ENCODE results near the gene CLHC1. TPM values are rescaled to one million over a fixed set of nuclear protein-coding genes. Genes with fewer than 3 reads are reported as not detected.
"Not testable (repeated sequence)": the region's sequence is repeated elsewhere in the genome, so short reads cannot be mapped to it uniquely, and the experiment has no call there.

The CLHC1 gene
- 5.1 TPM for polyA plus RNA-seq (2012; ENCODE audit: insufficient read depth, insufficient read length)

DNA sequence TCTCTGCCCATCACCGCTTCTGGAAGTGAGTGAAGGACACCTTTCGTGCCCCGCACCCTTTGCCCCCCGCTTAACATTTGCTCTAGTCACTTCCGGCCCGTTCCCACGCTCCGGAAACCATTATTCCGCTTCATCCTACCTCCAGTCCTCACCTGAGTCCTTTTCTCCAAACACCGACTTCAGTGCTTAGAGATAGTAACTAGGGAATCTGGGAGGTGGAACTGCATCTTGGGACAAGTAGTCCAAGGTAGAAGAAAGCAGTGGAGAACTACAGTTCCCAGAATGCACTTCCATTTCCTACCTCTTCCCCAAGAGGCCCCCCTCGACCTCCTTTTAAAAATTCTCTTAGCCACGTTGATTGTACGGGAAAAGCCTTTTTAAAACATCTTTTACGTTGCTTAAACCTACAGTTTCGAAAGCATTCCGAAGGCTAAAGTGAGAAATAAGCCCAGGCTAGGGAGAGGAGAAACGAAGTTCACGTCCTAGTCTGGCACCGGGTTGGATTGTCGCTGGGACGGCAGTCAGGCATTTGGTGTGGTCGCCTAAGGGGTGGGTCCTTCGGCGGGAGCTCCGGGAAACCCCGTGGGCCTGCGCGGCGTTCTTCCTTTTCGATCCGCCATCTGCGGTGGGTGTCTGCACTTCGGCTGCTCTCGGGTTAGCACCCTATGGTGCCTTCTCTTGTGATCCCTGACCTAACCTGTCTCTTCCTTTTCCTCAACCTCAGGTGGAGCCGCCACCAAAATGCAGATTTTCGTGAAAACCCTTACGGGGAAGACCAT is at the start of gene CLHC1, which contains the start of gene RPS27A:
Gene CLHC1 (minus strand): TSS at position 210 of the 779 bp plus-strand sequence. CDS start 9,882 bp downstream, outside the sequence.
Gene RPS27A (plus strand): TSS at position 605 of the 779 bp plus-strand sequence. CDS start 137 bp downstream, at position 742.
- DNase-seq (ENCODE audit: low read depth, low spot score) = peak; percentile 93
- peak within 1 kb of the TSS; percentile 84 for H3K4me3 ChIP-seq (ENCODE audit: low read length)

DNA sequence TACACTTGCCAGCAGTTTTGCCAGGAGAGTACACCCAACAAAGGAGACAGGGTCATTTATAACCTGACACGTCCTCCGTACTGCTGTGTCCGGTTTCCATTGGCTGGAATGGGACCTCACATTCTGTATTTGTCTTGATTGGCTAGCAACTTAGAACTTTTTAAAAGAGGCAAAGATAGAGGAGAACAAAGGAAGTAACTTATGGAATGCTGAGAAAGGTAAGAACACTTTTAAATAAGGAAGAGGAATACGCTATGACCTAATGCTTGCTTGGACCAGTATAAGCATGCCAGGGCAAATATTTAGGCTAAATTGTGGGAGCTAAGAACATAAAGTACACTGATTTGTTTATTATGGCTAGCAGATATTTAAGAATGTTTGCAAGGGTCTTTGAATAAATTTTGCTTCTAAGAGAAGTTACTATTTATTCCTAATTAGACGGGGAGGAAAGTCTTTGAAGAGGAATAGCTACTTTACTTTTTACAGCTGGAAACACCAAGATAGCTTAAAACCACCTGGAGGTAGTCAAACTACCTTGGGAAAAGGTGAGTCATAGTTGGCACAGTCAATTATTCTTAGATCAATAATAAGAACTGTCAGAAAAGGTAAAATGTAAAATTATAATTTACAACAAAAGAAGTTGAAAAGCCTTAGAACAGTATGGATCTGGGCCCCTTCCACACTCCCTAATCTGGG is 48.9 kb upstream of the CLHC1 start:
- H3K4me3 ChIP-seq (ENCODE audit: low read length); DNase-seq (ENCODE audit: low read depth, low spot score): not testable (repeated sequence)

DNA sequence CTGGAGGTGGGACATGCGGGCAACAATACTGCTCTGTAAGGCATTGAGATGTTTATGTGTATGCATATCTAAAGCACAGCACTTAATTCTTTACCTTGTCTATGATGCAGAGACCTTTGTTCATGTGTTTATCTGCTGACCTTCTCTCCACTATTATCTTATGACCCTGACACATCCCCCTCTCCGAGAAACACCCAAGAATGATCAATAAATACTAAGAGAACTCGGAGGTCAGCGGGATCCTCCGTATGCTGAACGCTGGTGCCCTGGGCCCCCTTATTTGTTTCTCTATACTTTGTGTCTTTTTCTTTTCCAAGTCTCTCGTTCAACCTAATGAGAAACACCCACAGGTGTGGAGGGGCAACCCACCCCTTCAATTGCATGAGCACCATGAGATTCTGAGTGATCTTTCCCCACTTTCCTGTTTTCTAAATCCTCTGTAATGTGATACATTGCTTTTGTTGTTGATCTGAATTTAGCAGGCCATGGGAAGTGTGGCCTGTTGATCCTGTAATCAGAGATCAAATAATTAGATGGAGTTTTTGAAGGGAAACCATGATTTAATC is 47.8 kb upstream of the CLHC1 start:
- H3K4me3 ChIP-seq (ENCODE audit: low read length); DNase-seq (ENCODE audit: low read depth, low spot score): not testable (repeated sequence)

DNA sequence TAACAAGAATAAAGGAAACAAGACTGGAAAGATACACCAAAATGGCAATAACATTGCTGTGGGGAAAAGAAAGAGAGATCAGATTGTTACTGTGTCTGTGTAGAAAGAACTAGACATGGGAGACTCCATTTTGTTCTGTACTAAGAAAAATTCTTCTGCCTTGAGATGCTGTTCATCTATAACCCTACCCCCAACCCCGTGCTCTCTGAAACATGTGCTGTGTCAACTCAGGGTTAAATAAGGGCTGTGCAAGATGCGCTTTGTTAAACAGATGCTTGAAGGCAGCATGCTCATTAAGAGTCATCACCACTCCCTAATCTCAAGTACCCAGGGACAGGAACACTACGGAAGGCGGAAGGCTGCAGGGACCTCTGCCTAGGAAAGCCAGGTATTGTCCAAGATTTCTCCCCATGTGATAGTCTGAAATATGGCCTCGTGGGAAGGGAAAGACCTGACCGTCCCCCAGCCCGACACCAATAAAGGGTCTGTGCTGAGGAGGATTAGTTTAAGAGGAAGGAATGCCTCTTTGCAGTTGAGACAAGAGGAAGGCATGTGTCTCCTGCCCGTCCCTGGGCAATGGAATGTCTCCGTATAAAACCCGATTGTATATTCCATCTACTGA is 47.2 kb upstream of the CLHC1 start:
- DNase-seq (ENCODE audit: low read depth, low spot score); H3K4me3 ChIP-seq (ENCODE audit: low read length): not testable (repeated sequence)

DNA sequence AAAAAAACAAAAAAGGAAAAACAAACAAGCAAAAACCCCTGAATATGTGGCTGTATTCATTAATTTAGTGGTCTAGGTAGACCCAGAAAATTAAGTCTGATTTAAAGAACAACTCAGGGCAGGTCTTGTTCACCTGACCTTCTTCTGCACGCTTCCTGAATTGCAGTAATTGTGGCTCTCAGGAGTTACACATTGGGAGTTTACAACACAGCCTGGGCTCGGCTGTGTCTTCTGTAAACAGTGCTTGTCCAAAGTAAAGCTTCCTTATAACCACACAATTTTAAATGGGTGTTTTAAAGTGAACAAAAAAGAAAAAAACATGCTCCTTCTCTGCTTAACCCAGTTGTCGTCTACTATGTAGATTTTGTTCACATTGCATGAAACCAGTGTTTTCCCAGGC is 45.2 kb upstream of the CLHC1 start:
- H3K4me3 ChIP-seq (ENCODE audit: low read length) = no peak overlapping the region
- DNase-seq (ENCODE audit: low read depth, low spot score) = no peak

DNA sequence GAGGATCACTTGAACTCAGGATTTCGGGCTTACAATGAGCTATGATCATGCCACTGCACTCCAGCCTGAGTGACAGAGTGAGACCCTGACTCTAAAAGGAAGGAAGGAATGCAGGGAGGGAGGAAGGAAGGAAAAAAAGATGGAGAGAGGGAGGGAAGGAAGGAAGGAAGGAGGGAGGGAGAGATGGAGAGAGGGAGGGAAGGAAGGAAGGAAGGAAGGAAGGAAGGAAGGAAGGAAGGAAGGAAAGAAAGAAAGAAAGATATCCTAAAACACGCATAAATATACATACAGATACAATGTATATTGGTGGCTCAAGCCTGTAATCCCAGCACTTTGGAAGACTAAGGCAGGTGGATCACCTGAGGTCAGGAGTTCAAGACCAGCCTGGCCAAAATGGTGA is 42.3 kb upstream of the CLHC1 start:
- DNase-seq (ENCODE audit: low read depth, low spot score); H3K4me3 ChIP-seq (ENCODE audit: low read length): not testable (repeated sequence)

DNA sequence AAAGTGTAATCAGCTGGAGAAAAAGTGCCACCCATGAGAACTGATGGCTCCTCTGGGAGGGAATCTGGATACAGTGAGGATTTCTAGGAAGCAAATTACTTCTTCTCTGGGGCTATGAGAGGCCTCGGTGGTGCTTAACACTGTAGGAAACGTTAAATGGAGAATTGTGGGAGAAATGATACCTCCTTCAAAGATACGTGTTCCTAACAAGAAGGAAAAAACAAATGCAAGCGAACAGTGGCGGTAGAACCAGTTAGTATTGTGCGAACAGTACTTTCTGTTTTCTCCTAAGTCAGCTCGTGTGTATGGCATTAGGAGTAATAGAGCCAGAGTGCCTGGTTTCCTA is 37.5 kb upstream of the CLHC1 start:
- peak overlapping the region; percentile 74 for H3K4me3 ChIP-seq (ENCODE audit: low read length)
- DNase-seq (ENCODE audit: low read depth, low spot score) = no peak

DNA sequence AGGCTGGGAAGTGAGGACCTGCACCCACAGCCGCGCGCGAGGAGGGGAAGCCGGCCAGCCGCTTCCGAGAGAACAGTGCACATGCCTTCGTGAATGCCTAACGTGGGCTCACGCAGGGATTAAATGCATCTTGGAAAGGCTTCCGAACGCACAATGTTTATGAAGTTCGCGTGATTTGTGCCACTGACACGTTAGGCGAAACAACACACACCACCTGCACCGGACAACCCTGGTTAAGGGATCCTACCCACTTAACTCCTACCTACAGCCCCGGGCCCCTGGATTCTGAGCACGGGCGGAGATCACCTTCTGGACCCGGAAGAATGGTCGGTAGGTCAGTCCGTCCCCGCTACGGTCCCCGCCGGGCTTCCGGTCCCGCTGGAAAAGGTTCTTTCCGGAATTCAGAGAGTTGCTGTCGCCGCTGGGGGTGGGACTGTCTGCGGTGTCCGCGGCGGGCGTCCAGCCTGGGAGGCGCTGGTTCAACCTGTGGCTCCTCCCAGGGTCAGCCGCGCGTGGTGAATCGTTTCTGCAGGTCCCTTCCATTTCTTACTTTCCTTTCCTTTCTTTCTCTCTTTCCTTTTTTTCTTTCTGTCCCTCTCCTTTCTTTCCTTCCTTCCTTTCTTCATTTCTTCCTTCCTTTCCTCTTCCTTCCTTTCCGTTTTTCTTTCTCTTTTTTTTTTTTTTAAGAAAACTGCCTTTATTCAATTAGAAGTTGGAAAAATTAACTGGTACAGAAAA is 37.0 kb upstream of the CLHC1 start, which contains the start of gene MTIF2:
Gene MTIF2 (minus strand): TSS at position 325 of the 738 bp plus-strand sequence. CDS start 5,373 bp downstream, outside the sequence.
- peak; percentile 68 for DNase-seq (ENCODE audit: low read depth, low spot score)
- peak within 1 kb of the TSS; percentile 74 for H3K4me3 ChIP-seq (ENCODE audit: low read length)

DNA sequence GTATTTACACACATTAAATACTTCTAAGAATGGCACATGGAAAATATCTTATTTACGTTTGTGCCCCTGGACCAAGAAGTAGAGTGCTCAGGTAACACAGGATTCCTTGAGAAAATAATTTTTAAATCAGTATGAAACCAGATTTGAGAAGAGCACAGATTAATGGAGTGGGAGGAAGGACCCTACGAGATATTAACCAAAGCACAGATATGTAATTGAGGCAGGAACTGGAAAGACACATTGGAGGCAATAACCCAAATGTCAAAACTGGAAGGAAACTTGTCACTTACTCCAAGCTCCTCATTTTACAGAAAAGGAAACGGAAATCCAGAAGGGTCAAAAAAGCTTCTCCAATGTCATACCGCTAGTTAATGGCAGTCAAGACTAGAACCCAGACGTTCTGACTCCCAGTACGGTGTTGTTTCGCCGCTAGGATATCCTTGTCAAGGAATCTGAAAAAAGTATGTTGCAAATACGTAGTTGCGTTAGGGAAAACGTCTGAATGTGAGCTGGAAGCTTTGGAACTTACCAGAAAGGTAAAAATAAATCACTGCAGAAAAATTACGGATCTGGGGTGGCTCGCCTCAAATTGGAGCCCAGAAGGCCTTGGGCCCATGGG is 36.3 kb upstream of the CLHC1 start:
- DNase-seq (ENCODE audit: low read depth, low spot score) = no peak
- peak overlapping the region; percentile 74 for H3K4me3 ChIP-seq (ENCODE audit: low read length)

DNA sequence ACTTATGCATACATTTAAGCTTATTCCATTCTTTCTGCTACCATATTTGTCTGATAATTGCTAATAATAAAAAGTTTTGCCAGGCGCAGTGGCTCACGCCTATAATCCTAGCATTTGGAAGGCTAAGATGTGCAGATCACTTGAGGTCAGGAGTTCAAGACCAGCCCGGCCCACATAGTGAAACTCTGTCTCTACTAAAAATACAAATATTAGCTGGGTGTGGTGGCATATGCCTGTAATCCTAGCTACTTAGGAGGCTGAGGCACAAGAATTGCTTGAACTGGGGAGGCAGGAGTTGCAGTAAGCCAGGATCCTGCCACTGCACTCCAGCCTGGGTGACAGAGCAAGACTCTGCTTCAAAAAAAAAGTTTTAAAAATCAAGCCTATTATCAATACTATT is 27.5 kb upstream of the CLHC1 start:
- DNase-seq (ENCODE audit: low read depth, low spot score) = not testable (repeated sequence)

DNA sequence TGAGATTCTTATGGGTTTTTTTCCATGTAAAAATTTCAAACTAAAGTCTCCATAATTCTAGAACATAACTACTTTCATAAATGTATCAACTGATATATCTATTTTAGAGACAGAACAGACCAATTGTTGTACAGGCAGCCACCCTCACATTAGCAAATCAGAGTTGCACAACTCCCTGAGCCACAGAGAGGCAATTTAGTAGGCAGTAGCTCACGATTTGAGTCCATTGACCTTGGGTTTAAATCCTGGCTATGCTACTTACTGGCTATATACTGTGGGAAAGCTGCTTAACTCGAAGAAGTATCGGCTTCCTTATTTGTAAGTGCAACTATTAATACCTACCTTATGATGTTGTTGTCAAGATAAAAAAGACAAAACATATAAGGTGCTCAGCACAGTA is 20.7 kb upstream of the CLHC1 start:
- no peak for DNase-seq (ENCODE audit: low read depth, low spot score)
- no peak overlapping the region for H3K4me3 ChIP-seq (ENCODE audit: low read length)

More for the DNA sequence above, 27.5 kb upstream of the CLHC1 start:
- H3K4me3 ChIP-seq (ENCODE audit: low read length) = not testable (repeated sequence)

DNA sequence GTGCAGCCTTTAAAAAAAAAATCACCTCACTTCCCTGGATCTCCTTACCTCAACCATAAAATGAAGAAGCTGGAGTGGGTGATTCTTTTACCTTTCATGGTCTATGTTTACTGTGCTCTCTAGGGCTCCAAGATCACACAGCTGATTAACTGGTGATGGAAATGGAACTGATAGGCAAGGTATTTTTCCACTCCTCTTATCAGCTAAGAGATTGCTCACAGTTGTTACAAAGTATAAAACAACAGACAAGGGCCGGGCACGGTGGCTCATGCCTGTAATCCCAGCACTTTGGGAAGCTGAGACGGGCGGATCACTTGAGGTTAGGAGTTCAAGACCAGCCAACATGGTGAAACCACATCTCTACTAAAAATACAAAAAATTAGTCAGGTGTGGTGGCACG is 14.9 kb upstream of the CLHC1 start:
- DNase-seq (ENCODE audit: low read depth, low spot score) = no peak
- H3K4me3 ChIP-seq (ENCODE audit: low read length) = no peak overlapping the region

DNA sequence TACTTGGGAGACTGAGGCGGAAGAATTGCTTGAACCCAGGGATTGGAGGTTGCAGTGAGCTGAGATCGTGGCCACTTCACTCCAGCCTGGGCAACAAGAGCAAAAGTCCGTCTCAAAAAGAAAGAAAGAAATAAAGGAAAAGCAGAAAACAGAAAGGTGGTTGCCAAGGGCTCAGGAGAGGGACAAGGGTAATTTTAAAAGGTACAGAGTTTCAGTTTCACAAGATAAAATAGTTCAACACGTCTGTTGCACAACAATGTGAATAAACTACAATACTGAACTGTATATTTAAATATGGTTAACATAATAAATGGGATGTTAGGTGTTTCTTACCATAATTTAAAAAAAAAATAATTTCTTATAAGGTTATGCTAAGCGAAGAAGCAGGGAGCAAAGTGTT is 13.3 kb upstream of the CLHC1 start:
- H3K4me3 ChIP-seq (ENCODE audit: low read length) = no peak overlapping the region
- DNase-seq (ENCODE audit: low read depth, low spot score) = no peak

DNA sequence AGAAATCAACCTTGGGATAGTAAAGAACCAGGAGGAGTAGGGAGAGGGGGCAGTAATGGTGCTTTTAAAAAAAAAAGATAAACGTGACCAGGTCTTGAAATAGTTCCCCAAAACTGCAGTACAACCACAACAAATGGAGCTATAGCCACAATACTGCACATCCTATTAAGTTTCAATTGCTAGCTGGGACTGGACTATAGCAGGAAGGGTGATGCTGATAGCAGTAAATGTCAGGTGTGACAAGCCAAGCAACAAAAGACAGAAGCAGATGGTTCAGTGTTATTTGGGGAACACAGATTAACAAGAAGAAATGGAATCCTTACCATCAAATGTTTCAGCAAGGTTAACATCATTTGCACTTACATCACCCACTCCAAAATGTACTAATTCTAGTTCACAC is 10.5 kb upstream of the CLHC1 start:
- DNase-seq (ENCODE audit: low read depth, low spot score) = no peak
- H3K4me3 ChIP-seq (ENCODE audit: low read length) = no peak overlapping the region

DNA sequence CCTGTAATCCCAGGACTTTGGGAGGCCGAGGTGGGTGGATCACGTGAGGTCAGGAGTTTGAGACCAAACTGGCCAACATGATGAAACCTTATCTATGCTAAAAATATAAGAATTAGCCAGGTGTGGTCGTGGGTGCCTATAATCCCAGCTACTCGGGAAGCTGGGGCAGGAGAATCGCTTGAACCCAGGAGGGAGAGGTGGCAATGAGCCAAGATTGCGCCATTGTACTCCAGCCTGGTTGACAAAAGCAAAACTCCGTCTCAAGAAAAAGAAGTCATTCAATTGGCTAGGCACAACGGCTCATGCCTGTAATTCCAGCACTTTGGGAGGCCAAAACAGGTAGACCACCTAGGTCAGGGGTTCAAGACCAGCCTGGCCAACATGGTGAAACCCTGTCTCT is 9.5 kb upstream of the CLHC1 start:
- not testable (repeated sequence) for DNase-seq (ENCODE audit: low read depth, low spot score); H3K4me3 ChIP-seq (ENCODE audit: low read length)

DNA sequence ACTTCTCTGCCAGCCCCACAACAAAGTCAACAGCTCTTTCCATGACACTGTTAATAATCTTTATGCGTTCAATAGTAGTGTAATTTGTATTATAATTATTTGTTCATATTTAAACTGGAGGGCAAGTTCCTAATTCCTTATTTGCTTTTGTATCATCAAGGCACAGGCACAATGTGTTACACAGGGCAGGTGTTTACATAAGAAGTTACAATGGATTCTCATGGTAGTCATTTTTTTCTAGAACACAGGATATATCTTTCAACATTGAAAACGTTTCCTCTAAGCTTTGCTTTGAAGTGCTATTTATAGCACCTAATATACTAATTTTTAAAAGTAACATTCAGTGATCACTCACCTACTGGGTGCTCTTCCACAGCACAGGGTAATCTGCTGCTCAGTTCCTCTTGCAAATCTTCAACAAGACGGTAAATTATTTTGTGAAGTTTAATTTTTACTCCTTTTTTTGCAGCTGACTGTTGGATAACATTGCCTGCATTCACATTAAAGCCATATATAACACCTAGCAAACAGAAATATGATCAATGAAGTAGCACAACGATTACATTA is 7.6 kb upstream of the CLHC1 start:
- no peak for DNase-seq (ENCODE audit: low read depth, low spot score)
- H3K4me3 ChIP-seq (ENCODE audit: low read length) = no peak overlapping the region

DNA sequence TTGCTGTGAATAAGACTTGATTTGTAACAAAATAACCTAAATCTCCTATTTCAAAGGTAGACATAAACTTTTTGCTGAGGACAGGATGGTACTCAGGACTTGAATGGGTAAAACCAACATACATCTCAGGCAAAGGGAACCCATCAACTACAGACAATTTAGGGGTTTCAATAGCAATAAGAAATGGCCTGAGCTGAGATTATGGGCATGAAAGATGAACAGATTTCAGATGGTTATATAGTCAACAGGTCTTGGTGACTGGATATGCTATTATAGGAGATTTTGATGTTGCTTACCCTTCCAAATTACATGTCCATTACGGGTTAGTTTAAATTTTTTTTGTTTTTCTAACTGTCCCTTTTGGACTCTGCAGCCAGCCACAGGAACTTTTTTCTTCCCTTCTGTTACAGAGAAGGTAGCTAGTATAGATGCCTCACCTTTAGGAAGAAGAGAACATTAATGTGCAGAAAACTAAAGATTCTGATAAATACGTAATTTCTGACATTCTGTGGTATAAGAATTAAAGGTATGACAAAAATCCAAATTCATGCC is 5.0 kb upstream of the CLHC1 start:
- no peak overlapping the region for H3K4me3 ChIP-seq (ENCODE audit: low read length)
- DNase-seq (ENCODE audit: low read depth, low spot score) = no peak

Measured in Jurkat, Clone E6-1 (cell line).